Pancreas (tissue), 10 donors: Measurements from ENCODE around the gene ASPHD2. TPM values are rescaled to one million over a fixed set of nuclear protein-coding genes. Genes with fewer than 3 reads are reported as not detected.

Experiments used
- ATAC-seq, 4 donors: fragments of 200-7000 bp; cut with Tn5 transposase; one replicate each; pipeline versions ENCODE4 v1.8.0 to v1.9.1; 2020; ENCODE audit warnings: mild to moderate bottlenecking in 4 of 4, moderate library complexity in 4 of 4
- DNase-seq, 6 donors: peaks; one replicate each; pipeline ENCODE4 v3.0.0-alpha.2; 2020
- FAIRE-seq: peaks from 2 replicates; lab custom pipeline; 2012; peaks lifted over from hg19 to GRCh38; lab: Jason Lieb, UNC
- H3K27ac ChIP-seq, 4 donors: fragments of 200-600 bp; sonication (generic); 1 replicate in 3 of 4; 2 replicates in 1 of 4; pipeline versions ENCODE4 v1.5.0 to v1.8.0; 2020
- H3K27me3 ChIP-seq, 4 donors: fragments of 200-600 bp; one replicate each; pipeline ENCODE4 v1.8.0; 2021
- H3K36me3 ChIP-seq, 3 donors: fragments of 200-600 bp; sonication (generic) in 1 of 3; one replicate each; pipeline versions ENCODE4 v1.5.0 to v1.8.0; 2020 to 2021
- H3K4me1 ChIP-seq, 3 donors: fragments of 200-600 bp; one replicate each; pipeline ENCODE4 v1.8.0; 2021
- H3K4me3 ChIP-seq, 4 donors: fragments of 200-600 bp; sonication (generic) in 2 of 4; one replicate each; pipeline versions ENCODE4 v1.5.0 to v1.8.0; 2020 to 2021
- H3K9me3 ChIP-seq, 4 donors: fragments of 200-600 bp; one replicate each; pipeline ENCODE4 v1.8.0; 2021
- CTCF ChIP-seq, 4 donors: fragments of 200-600 bp; sonication (generic) in 3 of 4; IDR thresholded peaks; one replicate each; pipeline versions ENCODE4 v1.5.0 to v1.8.0; 2021; ENCODE audit warnings: antibody characterized with exemption in 4 of 4
- WGBS, 2 donors: extraction: QIAGEN DNeasy Blood & Tissue Kit; methylation state at CpG; one replicate each; pipeline ENCODE4 v1.1.7; 2013; 5-methylcytosine and 5-hydroxymethylcytosine counted together
- intact Hi-C, 3 donors: fragments of 100-400 bp; cut with DNase I; formaldehyde crosslinking; loops; one replicate each; pipeline versions ENCODE4 v1.11.1 to v1.14.2; 2022
- polyA plus RNA-seq, 2 donors: library from polyadenylated mRNA; stranded (reverse); fragments of 200-250 nt; gene quantifications; one replicate each; pipeline ENCODE4 v1.2.3, GENCODE V29; 2013
- total RNA-seq, 6 donors: library from RNA; stranded (reverse); fragmentation: NEBNext Ultra II Directional in 4 of 6; extraction: Animal tissue kit (Norgen Biotek cat#: 25700) in 4 of 6; gene quantifications; one replicate each; pipeline versions ENCODE4 v1.2.1 to v1.2.4, GENCODE V29; 2021 to 2023
- donor health status: healthy with polysubstance abuse.
- donor health status: DM: no; HTN: no; CAD: no; lungs with moderate emphysema.
- donor health status: DM: no; HTN: no; CAD: no.
- donor health status: control.
- donor health status: control.
- donor health status: Bipolar disorder and iron deficiency.
- donor health status: DM: yes; HTN: yes; CAD: no.
- donor health status: DM: no; HTN: no; CAD: no.
- donor health status: DM: no; HTN: no; CAD: no.
- donor health status: DM: yes; HTN: yes; CAD: no.

ASPHD2 gene
- total and polyA plus RNA-seq, 8 donors = 0.14 to 0.75 (median 0.28) TPM

DNA sequence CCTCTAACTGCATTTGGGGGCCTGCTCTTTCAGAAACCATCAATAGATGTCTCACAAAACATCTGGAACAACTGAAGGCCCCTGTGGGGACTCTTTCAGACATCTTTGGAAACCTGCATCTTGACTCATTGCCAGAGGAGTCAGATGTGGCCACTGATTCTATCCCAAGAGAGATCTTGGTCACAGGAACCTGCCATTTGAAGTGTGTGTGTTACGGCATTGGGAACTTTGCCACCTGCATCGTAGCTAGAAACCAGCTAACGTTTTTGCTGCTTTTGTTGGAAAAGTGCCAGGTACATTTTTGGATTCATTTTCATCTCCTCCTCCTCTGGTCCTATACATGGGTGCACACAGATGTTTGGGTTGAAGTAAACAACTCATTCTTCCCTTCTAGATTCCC is 58.9 kb downstream of the ASPHD2 start:
- ATAC-seq (no peak), DNase-seq (no peak), FAIRE-seq (no peak)
- 34 to 39% methylated on average over 3 of the region's 3 CpGs for WGBS, 2 donors
- H3K27me3 ChIP-seq = no peaks in the 10 kb centered on the region
- H3K4me3 ChIP-seq = no peak overlapping the region
- H3K4me1 ChIP-seq = peaks cover 0 to 13% (median 10%) of the 10 kb centered on the region in 3 donors
- intact Hi-C loops = loop anchor here in 1 of 3 donors (10.0 kb wide), 1 partner anchor 167 kb away; the partner anchor contains the start of gene MIAT
- no peak overlapping the region for H3K27ac ChIP-seq
- H3K36me3 ChIP-seq = peaks cover 0 to 47% (median 14%) of the 10 kb centered on the region in 3 donors
- no peak for TF ChIP-seq CTCF (IDR thresholded peaks at IDR 0.05)
- H3K9me3 ChIP-seq = no peaks in the 10 kb centered on the region

- H3K4me3 ChIP-seq = no peak overlapping the region
- intact Hi-C loops = loop anchor here in 1 of 3 donors (10.0 kb wide), 1 partner anchor 165 kb away; the partner anchor contains the start of gene MIAT
- WGBS, 2 donors = 75 to 76% methylated on average over 4 of the region's 4 CpGs
- FAIRE-seq = no peak
- H3K27me3 ChIP-seq = no peaks in the 10 kb centered on the region
- H3K9me3 ChIP-seq = no peaks in the 10 kb centered on the region
- peaks cover 0 to 62% (median 20%) of the 10 kb centered on the region in 3 donors for H3K36me3 ChIP-seq
- TF ChIP-seq CTCF (IDR thresholded peaks at IDR 0.05) = no peak
- no peak overlapping the region for H3K27ac ChIP-seq
- ATAC-seq = no peak
- DNase-seq = no peak
- peaks cover 0 to 11% (median 10%) of the 10 kb centered on the region in 3 donors for H3K4me1 ChIP-seq
Measured at GRCh38 chr22:26489447-26490036, 60.5 kb downstream of the ASPHD2 start.

GRCh38 chr22:26492220-26492619 is 63.2 kb downstream of the ASPHD2 start:
- no peak for DNase-seq
- WGBS, 2 donors = 86 to 93% methylated on average over 9 of the region's 9 CpGs
- Histone ChIP-seq H3K27ac (no peak overlapping the region), H3K36me3 (peaks cover 0 to 81% (median 34%) of the 10 kb centered on the region in 3 donors), H3K4me3 (no peak overlapping the region), H3K27me3 (no peaks in the 10 kb centered on the region), H3K9me3 (no peaks in the 10 kb centered on the region), H3K4me1 (peaks cover 0 to 7% (median 2%) of the 10 kb centered on the region in 3 donors)
- ATAC-seq = peak in 1 of 4 donors; percentile 36
- no peak for TF ChIP-seq CTCF (IDR thresholded peaks at IDR 0.05)
- intact Hi-C loops = no loop called here
- FAIRE-seq = no peak

DNA sequence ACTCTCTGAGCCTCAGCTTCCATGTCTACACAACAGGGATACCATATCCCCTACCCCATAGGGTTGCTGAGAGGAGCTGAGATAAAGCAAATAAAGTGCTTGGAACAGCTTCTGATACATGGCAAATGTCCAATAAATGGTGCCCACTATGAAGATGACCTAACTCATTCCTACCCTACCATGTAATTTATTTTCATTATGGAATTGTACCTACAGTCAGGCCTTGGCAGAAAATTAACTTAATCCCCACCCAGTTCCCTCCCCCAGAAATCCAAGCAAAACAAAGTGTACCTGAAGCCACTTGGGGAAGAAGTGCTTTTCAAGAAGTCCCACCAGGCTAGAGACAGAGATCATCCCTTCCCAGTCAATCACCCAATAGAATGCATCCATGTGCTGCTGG is 65.4 kb downstream of the ASPHD2 start:
- H3K4me3 ChIP-seq = no peak overlapping the region

More for the DNA sequence above, 65.4 kb downstream of the ASPHD2 start:
- H3K36me3 ChIP-seq = peaks cover 0 to 83% (median 42%) of the 10 kb centered on the region in 3 donors
- FAIRE-seq (no peak), ATAC-seq (no peak), DNase-seq (no peak)
- H3K4me1 ChIP-seq = peaks cover 0 to 7% (median 2%) of the 10 kb centered on the region in 3 donors
- no peak overlapping the region for H3K27ac ChIP-seq
- no peaks in the 10 kb centered on the region for H3K27me3 ChIP-seq
- no peak for TF ChIP-seq CTCF (IDR thresholded peaks at IDR 0.05)
- intact Hi-C loops = no loop called here
- H3K9me3 ChIP-seq = no peaks in the 10 kb centered on the region

Other genes starting within 250 kb of the ASPHD2 start
- 10 to 100 TPM; 14.4 to 24.7 (median 19.6) TPM for gene HPS4, start 54.5 kb downstream of the ASPHD2 start, total RNA-seq
- gene HPS4, start 54.5 kb downstream of the ASPHD2 start, polyA plus RNA-seq = 10 to 100 TPM; 20.5 to 29.5 TPM
- 10 to 100 TPM in 4 of 6 donors, 1 to 10 TPM in 2; 9.5 to 13.6 (median 10.8) TPM for gene SRRD, start 54.6 kb downstream of the ASPHD2 start, total RNA-seq
- gene SRRD, start 54.6 kb downstream of the ASPHD2 start, polyA plus RNA-seq = 10 to 100 TPM in 1 of 2 donors, 1 to 10 TPM in 1; 6.3 to 11.2 TPM
- gene TFIP11, start 83.2 kb downstream of the ASPHD2 start, total RNA-seq = 10 to 100 TPM; 11.0 to 24.2 (median 15.7) TPM
- gene TFIP11, start 83.2 kb downstream of the ASPHD2 start, polyA plus RNA-seq = 10 to 100 TPM; 20.5 to 26.7 TPM
- 100 to 1,000 TPM; 156 to 534 (median 212) TPM for gene TPST2, start 160.9 kb downstream of the ASPHD2 start, total RNA-seq
- gene TPST2, start 160.9 kb downstream of the ASPHD2 start, polyA plus RNA-seq = 100 to 1,000 TPM in 1 of 2 donors, 10 to 100 TPM in 1; 91.4 to 135 TPM
- under 1 TPM in 3 of 6 donors, not detected in 3; 0.20 to 0.66 (median 0.34) TPM for gene CRYBB1, start 188.8 kb downstream of the ASPHD2 start, total RNA-seq
- gene CRYBB1, start 188.8 kb downstream of the ASPHD2 start, polyA plus RNA-seq = under 1 TPM; 0.14 to 0.38 TPM
- under 1 TPM in 1 of 6 donors, not detected in 5; 0.19 TPM for gene CRYBA4, start 192.7 kb downstream of the ASPHD2 start, total RNA-seq
- gene CRYBA4, start 192.7 kb downstream of the ASPHD2 start, polyA plus RNA-seq = not detected
- gene MIAT, start 228.3 kb downstream of the ASPHD2 start, total RNA-seq = under 1 TPM; 0.35 to 0.78 (median 0.60) TPM
- gene MIAT, start 228.3 kb downstream of the ASPHD2 start, polyA plus RNA-seq = under 1 TPM; 0.28 to 0.42 TPM